GM18861 (cell line): ENCODE results near the gene CARD19.

Source experiments
- ATAC-seq: cut with Tn5 transposase; IDR thresholded peaks from one replicate; pipeline ENCODE4 v1.9.1; 2021; ENCODE audit not compliant: unreplicated experiment

The CARD19 gene

GRCh38 chr9:93086447-93087224 lies 9.4 kb upstream of the CARD19 start:
- ATAC-seq: no peak

- no peak for ATAC-seq
Measured at GRCh38 chr9:93087971-93088655, 7.9 kb upstream of the CARD19 start.

GRCh38 chr9:93088656-93089015 lies 7.4 kb upstream of the CARD19 start:
- no peak for ATAC-seq

- ATAC-seq: no peak
Measured at GRCh38 chr9:93089024-93089423, 7.0 kb upstream of the CARD19 start.

GRCh38 chr9:93089481-93089991 lies 6.5 kb upstream of the CARD19 start:
- ATAC-seq: no peak

GRCh38 chr9:93090091-93090655 lies 5.8 kb upstream of the CARD19 start:
- no peak for ATAC-seq

GRCh38 chr9:93091056-93091452 lies 5.0 kb upstream of the CARD19 start:
- ATAC-seq: no peak

GRCh38 chr9:93091453-93092081 lies 4.5 kb upstream of the CARD19 start:
- no peak for ATAC-seq

- no peak for ATAC-seq
Measured at GRCh38 chr9:93092251-93092991, 3.6 kb upstream of the CARD19 start.

GRCh38 chr9:93093127-93093876 lies 2.7 kb upstream of the CARD19 start:
- no peak for ATAC-seq

- no peak for ATAC-seq
Measured at GRCh38 chr9:93093877-93094657, 1.9 kb upstream of the CARD19 start.

GRCh38 chr9:93094658-93095204 lies 1.3 kb upstream of the CARD19 start:
- no peak for ATAC-seq

- peak; percentile 50 for ATAC-seq
Measured at GRCh38 chr9:93095205-93096130, 549 bp upstream of the CARD19 start.

- no peak for ATAC-seq
Measured at GRCh38 chr9:93096811-93097382, 880 bp downstream of the CARD19 start.

- no peak for ATAC-seq
Measured at GRCh38 chr9:93097511-93098201, 1.6 kb downstream of the CARD19 start.

GRCh38 chr9:93098236-93098946 lies 2.4 kb downstream of the CARD19 start:
- no peak for ATAC-seq
